HT-29 (cell line): ENCODE measurements around the gene GBGT1. TPM values are rescaled to one million over a fixed set of nuclear protein-coding genes. Genes with fewer than 3 reads are reported as not detected.
A peak's percentile ranks its signal among the peaks of the same experiment; 100 is the strongest.

Experiments used
- DNase-seq: peaks from one replicate; pipeline ENCODE4 v3.0.0-alpha.2; 2015; ENCODE audit warnings: low spot score
- total RNA-seq: library from RNA; depleted of rRNA; stranded (reverse); fragments of >200 nt; shearing (Covaris generic); gene quantifications from 2 replicates; pipeline ENCODE4 v1.2.3, GENCODE V29; 2014

GBGT1 gene
- total RNA-seq, 1 experiment from 2014 or later, result not detected

- DNase-seq, result peak; percentile 75
Measured at GRCh38 chr9:133144142-133144903, 19.4 kb downstream of the GBGT1 start.

- DNase-seq, result no peak
Measured at GRCh38 chr9:133143639-133144141, 20.0 kb downstream of the GBGT1 start.

- DNase-seq, result peak; percentile 47
Measured at GRCh38 chr9:133142684-133143622, 20.8 kb downstream of the GBGT1 start.

GRCh38 chr9:133141833-133142595 lies 21.7 kb downstream of the GBGT1 start:
- no peak for DNase-seq

- DNase-seq, result no peak
Measured at GRCh38 chr9:133140606-133141005, 23.1 kb downstream of the GBGT1 start.

GRCh38 chr9:133140174-133140505 lies 23.6 kb downstream of the GBGT1 start:
- no peak for DNase-seq

GRCh38 chr9:133139246-133140173 lies 24.2 kb downstream of the GBGT1 start:
- DNase-seq, result no peak

GRCh38 chr9:133137451-133138231 lies 26.1 kb downstream of the GBGT1 start:
- DNase-seq, result no peak

GRCh38 chr9:133135146-133135745 lies 28.5 kb downstream of the GBGT1 start:
- DNase-seq, result peak; percentile 87

- DNase-seq, result peak; percentile 73
Measured at GRCh38 chr9:133134388-133135145, 29.1 kb downstream of the GBGT1 start.

- peak; percentile 99 for DNase-seq
Measured at GRCh38 chr9:133133681-133134387, 29.9 kb downstream of the GBGT1 start.

- no peak for DNase-seq
Measured at GRCh38 chr9:133132174-133132573, 31.5 kb downstream of the GBGT1 start.

- DNase-seq, result no peak
Measured at GRCh38 chr9:133131506-133131905, 32.2 kb downstream of the GBGT1 start.

- no peak for DNase-seq
Measured at GRCh38 chr9:133130685-133131244, 32.9 kb downstream of the GBGT1 start.

GRCh38 chr9:133129001-133129795 lies 34.5 kb downstream of the GBGT1 start:
- DNase-seq, result peak; percentile 82

- no peak for DNase-seq
Measured at GRCh38 chr9:133128152-133128551, 35.6 kb downstream of the GBGT1 start.
